Hippocampal formation (tissue), 2 donors: ENCODE data around the gene MYCBP2.
A peak's percentile ranks its signal among the peaks of the same experiment; 100 is the strongest.
"Not testable (repeated sequence)": the region's sequence is repeated elsewhere in the genome, so short reads cannot be mapped to it uniquely, and the experiment has no call there.

Source experiments
- DNase-seq, 2 donors: peaks; one replicate each; lab custom pipeline; 2025; lab: John Stamatoyannopoulos, UW

Gene MYCBP2

GRCh38 chr13:77326905-77327604 is at the start of gene MYCBP2:
TSS of gene MYCBP2 (minus strand) at chr13:77327094. CDS start at chr13:77326775, 319 bp downstream.
- peak; percentile 94 to 96 for DNase-seq

GRCh38 chr13:77375560-77376108 is 48.7 kb upstream of the MYCBP2 start:
- no peak for DNase-seq

GRCh38 chr13:77374786-77375185 is 47.9 kb upstream of the MYCBP2 start:
- DNase-seq, result no peak

- DNase-seq, result no peak
Measured at GRCh38 chr13:77374339-77374738, 47.4 kb upstream of the MYCBP2 start.

- no peak for DNase-seq
Measured at GRCh38 chr13:77373502-77373901, 46.6 kb upstream of the MYCBP2 start.

GRCh38 chr13:77372275-77372674 is 45.4 kb upstream of the MYCBP2 start:
- DNase-seq, result no peak

- no peak for DNase-seq
Measured at GRCh38 chr13:77370888-77371287, 44.0 kb upstream of the MYCBP2 start.

GRCh38 chr13:77362166-77362565 is 35.3 kb upstream of the MYCBP2 start:
- no peak for DNase-seq

- no peak for DNase-seq
Measured at GRCh38 chr13:77360032-77360685, 33.3 kb upstream of the MYCBP2 start.

- no peak for DNase-seq
Measured at GRCh38 chr13:77359171-77359570, 32.3 kb upstream of the MYCBP2 start.

- no peak for DNase-seq
Measured at GRCh38 chr13:77358001-77358400, 31.1 kb upstream of the MYCBP2 start.

GRCh38 chr13:77356155-77356554 is 29.3 kb upstream of the MYCBP2 start:
- DNase-seq, result no peak

- DNase-seq, result no peak
Measured at GRCh38 chr13:77353995-77354394, 27.1 kb upstream of the MYCBP2 start.

- DNase-seq, result peak in 1 of 2 donors; percentile 25
Measured at GRCh38 chr13:77351315-77351714, 24.4 kb upstream of the MYCBP2 start.

- DNase-seq, result no peak
Measured at GRCh38 chr13:77350811-77351210, 23.9 kb upstream of the MYCBP2 start.

GRCh38 chr13:77349365-77349764 is 22.5 kb upstream of the MYCBP2 start:
- no peak for DNase-seq

GRCh38 chr13:77347351-77347750 is 20.5 kb upstream of the MYCBP2 start:
- DNase-seq, result not testable (repeated sequence)

GRCh38 chr13:77345150-77345780 is 18.4 kb upstream of the MYCBP2 start:
- DNase-seq, result no peak

- no peak for DNase-seq
Measured at GRCh38 chr13:77343841-77344240, 16.9 kb upstream of the MYCBP2 start.

GRCh38 chr13:77339408-77339807 is 12.5 kb upstream of the MYCBP2 start:
- no peak for DNase-seq

GRCh38 chr13:77338961-77339401 is 12.1 kb upstream of the MYCBP2 start:
- DNase-seq, result no peak

GRCh38 chr13:77338329-77338728 is 11.4 kb upstream of the MYCBP2 start:
- no peak for DNase-seq

GRCh38 chr13:77337159-77337558 is 10.3 kb upstream of the MYCBP2 start:
- no peak for DNase-seq
